Breast epithelium (tissue), 4 donors: ENCODE results near the gene PTPN2. TPM values are rescaled to one million over a fixed set of nuclear protein-coding genes. Genes with fewer than 3 reads are reported as not detected.

Experiments used
- DNase-seq, 2 donors: peaks; one replicate each; pipeline ENCODE4 v3.0.0-alpha.2; 2019; ENCODE audit warnings: low spot score in 2 of 2
- H3K27ac ChIP-seq, 2 donors: fragments of 200-600 bp; sonication (generic) in 1 of 2; one replicate each; pipeline ENCODE4 v1.5.1; 2016 to 2019; ENCODE audit warnings: mild to moderate bottlenecking in 1 of 2
- H3K27me3 ChIP-seq, 2 donors: fragments of 200-600 bp; sonication (generic) in 1 of 2; one replicate each; pipeline versions ENCODE4 v1.5.1 to v1.6.0; 2017 to 2019; ENCODE audit warnings: control low read depth in 1 of 2, mild to moderate bottlenecking in 1 of 2
- H3K36me3 ChIP-seq: fragments of 200-600 bp; one replicate; pipeline ENCODE4 v1.5.1; 2019
- H3K4me1 ChIP-seq, 2 donors: fragments of 200-600 bp; sonication (generic); one replicate each; pipeline ENCODE4 v1.5.1; 2016 to 2019; ENCODE audit warnings: control low read depth in 1 of 2
- H3K4me3 ChIP-seq, 3 donors: fragments of 200-600 bp; sonication (generic); 1 replicate in 2 of 3; 2 replicates in 1 of 3; pipeline ENCODE4 v1.5.1; 2016 to 2019; ENCODE audit warnings: mild to moderate bottlenecking in 3 of 3, moderate library complexity in 2 of 3
- H3K9me3 ChIP-seq, 2 donors: fragments of 200-600 bp; sonication (generic) in 1 of 2; one replicate each; pipeline ENCODE4 v1.5.1; 2016 to 2019; ENCODE audit warnings: control low read depth in 1 of 2
- CTCF ChIP-seq, 3 donors: fragments of 450-650 bp; IDR thresholded peaks; one replicate each; pipeline ENCODE4 v1.5.1; 2016 to 2017; ENCODE audit warnings: antibody characterized with exemption in 3 of 3, mild to moderate bottlenecking in 3 of 3, moderate library complexity in 3 of 3
- POLR2A ChIP-seq: fragments of 450-650 bp; IDR thresholded peaks from one replicate; pipeline ENCODE4 v1.6.1; 2016; ENCODE audit warnings: antibody characterized with exemption, mild to moderate bottlenecking, moderate library complexity
- POLR2AphosphoS5 ChIP-seq, 3 donors: sonication (generic); formaldehyde crosslinking; IDR thresholded peaks; one replicate each; pipeline ENCODE4 v1.6.1; 2017; ENCODE audit warnings: antibody characterized with exemption in 3 of 3
- intact Hi-C: fragments of 100-400 bp; cut with DNase I; formaldehyde crosslinking; loops from one replicate; pipeline ENCODE4 v1.15.1; 2023; ENCODE audit warnings: low total_unique reads
- total RNA-seq, 3 donors: library from RNA; depleted of rRNA; stranded (reverse); fragments of >200 nt; gene quantifications; one replicate each; pipeline ENCODE4 v1.1.0, GENCODE V29; 2016

Gene PTPN2
- total RNA-seq, 3 donors from 2014 or later = 38.4 to 57.1 (median 53.7) TPM

GRCh38 chr18:12796448-12796847, 87.6 kb downstream of the PTPN2 start:
- TF ChIP-seq POLR2A = no peak
- TF ChIP-seq POLR2AphosphoS5 (IDR thresholded peaks at IDR 0.05) = no peak
- no peak for TF ChIP-seq CTCF (IDR thresholded peaks at IDR 0.05)
- no peak overlapping the region for H3K4me3 ChIP-seq
- H3K9me3 ChIP-seq = no peaks in the 10 kb centered on the region
- no peak overlapping the region for H3K27ac ChIP-seq
- intact Hi-C loops = no loop called here
- no peaks in the 10 kb centered on the region for H3K27me3 ChIP-seq
- no peak for DNase-seq
- no peaks in the 10 kb centered on the region for H3K36me3 ChIP-seq
- no peaks in the 10 kb centered on the region for H3K4me1 ChIP-seq

- Histone ChIP-seq H3K4me1 (no peaks in the 10 kb centered on the region), H3K4me3 (no peak overlapping the region), H3K9me3 (no peaks in the 10 kb centered on the region), H3K36me3 (peaks cover 5% of the 10 kb centered on the region), H3K27ac (no peak overlapping the region), H3K27me3 (no peaks in the 10 kb centered on the region)
- TF ChIP-seq POLR2A (no peak), POLR2AphosphoS5 (IDR thresholded peaks at IDR 0.05) (no peak), CTCF (IDR thresholded peaks at IDR 0.05) (no peak)
- intact Hi-C loops = no loop called here
- no peak for DNase-seq
These were observed 92.4 kb downstream of the PTPN2 start for GRCh38 chr18:12791610-12792009.

GRCh38 chr18:12786669-12787068, 97.4 kb downstream of the PTPN2 start:
- no peak overlapping the region for H3K27ac ChIP-seq
- no peak for DNase-seq
- intact Hi-C loops = no loop called here
- H3K4me1 ChIP-seq = no peaks in the 10 kb centered on the region
- no peaks in the 10 kb centered on the region for H3K27me3 ChIP-seq
- no peak overlapping the region for H3K4me3 ChIP-seq
- TF ChIP-seq CTCF (IDR thresholded peaks at IDR 0.05) (no peak), POLR2AphosphoS5 (IDR thresholded peaks at IDR 0.05) (no peak), POLR2A (no peak)
- H3K36me3 ChIP-seq = peaks cover 5% of the 10 kb centered on the region
- H3K9me3 ChIP-seq = no peaks in the 10 kb centered on the region

- no peak overlapping the region for H3K4me3 ChIP-seq
- H3K27me3 ChIP-seq = no peaks in the 10 kb centered on the region
- no peak overlapping the region for H3K27ac ChIP-seq
- no peaks in the 10 kb centered on the region for H3K36me3 ChIP-seq
- H3K9me3 ChIP-seq = no peaks in the 10 kb centered on the region
- no peaks in the 10 kb centered on the region for H3K4me1 ChIP-seq
- intact Hi-C loops = no loop called here
- TF ChIP-seq POLR2A (no peak), CTCF (IDR thresholded peaks at IDR 0.05) (no peak), POLR2AphosphoS5 (IDR thresholded peaks at IDR 0.05) (no peak)
- no peak for DNase-seq
These were observed 100.5 kb downstream of the PTPN2 start for GRCh38 chr18:12783524-12783923.

GRCh38 chr18:12782521-12782920, 101.5 kb downstream of the PTPN2 start:
- Histone ChIP-seq H3K9me3 (no peaks in the 10 kb centered on the region), H3K36me3 (no peaks in the 10 kb centered on the region), H3K4me3 (no peak overlapping the region), H3K4me1 (no peaks in the 10 kb centered on the region), H3K27ac (no peak overlapping the region), H3K27me3 (no peaks in the 10 kb centered on the region)
- DNase-seq = no peak
- TF ChIP-seq POLR2A = no peak
- TF ChIP-seq POLR2AphosphoS5 (IDR thresholded peaks at IDR 0.05) = no peak
- TF ChIP-seq CTCF (IDR thresholded peaks at IDR 0.05) = no peak
- intact Hi-C loops = no loop called here
